Activated CD4-positive, alpha-beta memory T cell treated with anti-CD3 and anti-CD28 coated beads for 36 hours (primary cell): ENCODE results near the gene SMIM43. TPM values are rescaled to one million over a fixed set of nuclear protein-coding genes. Genes with fewer than 3 reads are reported as not detected.

Source experiments
- CTCF ChIA-PET: fragments of 350-600 bp; sonication (Branson Sonifier 250); formaldehyde crosslinking; loops from one replicate; lab custom pipeline; 2021; ENCODE audit warnings: antibody characterized with exemption, inconsistent platforms; lab: Charles Lee
- POLR2A ChIA-PET: fragments of 350-600 bp; sonication (Branson Sonifier 250); formaldehyde crosslinking; loops from one replicate; lab custom pipeline; 2021; ENCODE audit warnings: antibody characterized with exemption; lab: Charles Lee
- DNase-seq: peaks from one replicate; pipeline ENCODE4 v3.0.0-alpha.2; 2020
- H3K27ac Mint-ChIP-seq: one replicate; pipeline ENCODE4 v1.8.0; 2021; ENCODE audit warnings: mixed read lengths
- H3K27me3 Mint-ChIP-seq: one replicate; pipeline ENCODE4 v1.8.0; 2021; ENCODE audit warnings: mixed read lengths
- H3K36me3 Mint-ChIP-seq: one replicate; pipeline ENCODE4 v1.8.0; 2021; ENCODE audit warnings: mixed read lengths
- H3K4me1 Mint-ChIP-seq: one replicate; pipeline ENCODE4 v1.8.0; 2021; ENCODE audit warnings: low read depth, mixed read lengths
- H3K4me3 Mint-ChIP-seq: one replicate; pipeline ENCODE4 v1.8.0; 2021; ENCODE audit warnings: mild to moderate bottlenecking, mixed read lengths
- H3K9me3 Mint-ChIP-seq: one replicate; pipeline ENCODE4 v1.8.0; 2021; ENCODE audit warnings: mixed read lengths
- intact Hi-C: fragments of 100-400 bp; cut with micrococcal nuclease; formaldehyde crosslinking; loops from one replicate; pipeline ENCODE4 v1.15.1; 2023
- total RNA-seq, 2 experiments: library from RNA; stranded (reverse); gene quantifications; one replicate each; pipeline ENCODE4 v1.2.3, GENCODE V29; 2021

Gene SMIM43
- total RNA-seq, 2 experiments from 2014 or later = not detected

DNA sequence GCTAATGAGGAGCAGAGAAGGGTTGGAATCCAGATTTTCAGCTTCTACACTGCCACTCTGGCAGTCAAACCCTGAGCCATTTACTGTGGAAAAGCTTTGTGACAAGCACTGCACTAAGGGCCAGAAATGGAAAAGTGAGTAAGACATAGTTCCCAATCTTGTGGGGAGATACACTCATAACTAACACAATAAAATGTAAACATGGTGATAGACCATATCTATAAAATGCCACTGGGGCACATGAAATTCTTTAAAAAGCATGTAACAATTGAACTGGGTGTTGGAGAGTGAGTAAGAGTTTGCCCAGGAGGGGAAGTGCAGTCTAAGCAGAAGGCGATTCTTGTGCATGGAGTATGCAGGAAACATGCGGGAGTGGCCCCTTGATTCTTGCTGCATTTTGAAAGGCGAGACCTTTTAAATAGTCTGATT, 36.2 kb downstream of the SMIM43 start:
- no peak overlapping the region for H3K4me3 Mint-ChIP-seq

DNA sequence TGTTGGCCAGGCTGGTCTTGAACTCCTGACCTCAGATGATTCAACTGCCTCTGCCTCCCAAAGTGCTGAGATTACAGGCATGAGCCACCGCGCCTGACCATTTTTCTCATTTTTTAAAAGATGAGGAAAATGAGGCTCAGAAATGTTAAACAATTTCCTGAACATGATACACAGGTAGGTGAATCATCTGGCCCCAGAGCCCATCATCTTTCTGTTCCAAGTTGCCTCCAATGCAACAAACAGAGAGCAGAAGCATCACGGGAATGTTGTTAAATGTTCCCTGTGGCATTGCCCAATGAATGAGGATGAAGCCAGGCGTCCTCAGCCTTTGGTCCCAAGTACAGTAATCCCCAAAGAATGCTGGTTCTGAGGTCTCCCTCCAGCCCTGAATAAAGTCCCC, 36.9 kb downstream of the SMIM43 start:
- Mint-ChIP-seq H3K27me3 (peaks cover 2% of the 10 kb centered on the region), H3K4me3 (no peak overlapping the region), H3K4me1 (peaks cover 8% of the 10 kb centered on the region), H3K27ac (no peak overlapping the region), H3K36me3 (no peaks in the 10 kb centered on the region), H3K9me3 (no peaks in the 10 kb centered on the region)
- DNase-seq = no peak
- intact Hi-C loops = loop anchor here (5.0 kb wide), 2 partner anchors 61 to 536 kb away; no protein-coding TSS in a partner anchor
- ChIA-PET CTCF (interaction anchor here (0.9 kb wide), 1 partner anchor 267 kb away, joined by 3 read pairs; no protein-coding TSS in a partner anchor), POLR2A (no interaction called here)

More for the DNA sequence above, 36.2 kb downstream of the SMIM43 start:
- no peak for DNase-seq
- Mint-ChIP-seq H3K36me3 (no peaks in the 10 kb centered on the region), H3K27ac (no peak overlapping the region), H3K27me3 (peaks cover 2% of the 10 kb centered on the region), H3K4me1 (peaks cover 8% of the 10 kb centered on the region), H3K9me3 (no peaks in the 10 kb centered on the region)
- CTCF ChIA-PET = interaction anchor here (0.9 kb wide), 1 partner anchor 267 kb away, joined by 3 read pairs; no protein-coding TSS in a partner anchor
- intact Hi-C loops = loop anchor here (5.0 kb wide), 2 partner anchors 62 to 537 kb away; no protein-coding TSS in a partner anchor
- POLR2A ChIA-PET = no interaction called here

DNA sequence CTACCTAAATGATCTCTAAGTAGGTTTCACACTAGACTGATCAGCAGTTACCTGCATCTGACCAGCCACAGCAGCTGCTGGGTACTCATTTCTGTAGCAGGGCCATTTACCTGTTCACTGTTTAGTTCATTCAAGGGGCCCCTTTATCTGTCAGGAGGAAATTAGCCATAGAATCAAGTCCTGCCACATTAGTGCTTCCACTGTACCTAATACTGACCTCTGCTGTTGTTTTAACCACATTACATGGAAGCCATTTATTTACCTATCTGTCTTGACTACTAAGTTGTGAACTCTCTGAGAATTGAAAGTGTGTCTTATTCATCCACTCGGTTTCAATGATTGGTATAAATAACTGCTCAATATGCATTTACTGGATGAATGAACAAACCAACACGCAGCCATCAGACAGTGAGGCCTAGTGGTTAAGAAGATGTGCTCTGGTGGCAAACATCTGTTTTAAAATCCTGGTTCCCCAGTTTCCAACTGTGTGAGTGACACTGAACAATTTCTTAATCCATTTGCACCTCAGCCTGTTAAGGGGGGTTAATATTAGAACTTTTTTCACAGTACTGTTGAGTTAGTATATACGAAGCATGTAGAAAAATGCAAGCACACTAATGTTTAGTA, 38.2 kb downstream of the SMIM43 start:
- ChIA-PET POLR2A (no interaction called here), CTCF (interaction anchor here (0.6 to 0.7 kb wide), 2 partner anchors 28 to 98 kb away, joined by 3 read pairs; no protein-coding TSS in a partner anchor)
- Mint-ChIP-seq H3K4me3 (no peak overlapping the region), H3K9me3 (no peaks in the 10 kb centered on the region), H3K36me3 (no peaks in the 10 kb centered on the region), H3K27me3 (peaks cover 2% of the 10 kb centered on the region), H3K4me1 (peaks cover 8% of the 10 kb centered on the region), H3K27ac (no peak overlapping the region)
- DNase-seq = peak; percentile 42
- intact Hi-C loops = loop anchor here (1.0 to 5.0 kb wide), 6 partner anchors 19 to 534 kb away; partner anchors contain the start of gene ANXA5

DNA sequence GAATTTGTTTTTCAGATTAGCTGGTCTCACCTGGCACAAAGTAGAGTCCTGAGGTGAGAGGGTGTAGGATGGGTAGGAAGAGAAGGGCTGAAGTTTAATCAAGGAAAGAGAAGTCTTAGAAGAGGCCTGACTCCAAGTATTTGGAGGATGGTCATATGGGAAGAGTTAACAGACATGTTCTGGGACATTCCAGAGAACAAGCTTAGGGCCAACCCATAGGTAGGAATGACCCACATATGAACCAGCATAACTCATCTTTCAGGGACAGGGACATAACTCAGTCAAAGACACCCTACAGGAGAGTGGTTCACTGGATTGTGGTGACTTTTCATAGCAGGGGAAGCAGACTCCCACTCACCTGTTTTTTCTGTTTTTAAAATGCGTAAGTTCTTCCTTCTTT, 40.3 kb downstream of the SMIM43 start:
- no peak for DNase-seq
- no peak overlapping the region for H3K27ac Mint-ChIP-seq
- no peaks in the 10 kb centered on the region for H3K36me3 Mint-ChIP-seq
- H3K4me3 Mint-ChIP-seq = no peak overlapping the region
- no peaks in the 10 kb centered on the region for H3K27me3 Mint-ChIP-seq
- no peaks in the 10 kb centered on the region for H3K9me3 Mint-ChIP-seq
- POLR2A ChIA-PET = no interaction called here
- intact Hi-C loops = loop anchor here (5.0 kb wide), 2 partner anchors 57 to 532 kb away; no protein-coding TSS in a partner anchor
- H3K4me1 Mint-ChIP-seq = peaks cover 8% of the 10 kb centered on the region
- CTCF ChIA-PET = interaction anchor here (0.6 to 1.8 kb wide), 9 partner anchors 9 to 1570 kb away, joined by 3 to 7 read pairs (median 4); partner anchors contain the start of gene ANXA5

DNA sequence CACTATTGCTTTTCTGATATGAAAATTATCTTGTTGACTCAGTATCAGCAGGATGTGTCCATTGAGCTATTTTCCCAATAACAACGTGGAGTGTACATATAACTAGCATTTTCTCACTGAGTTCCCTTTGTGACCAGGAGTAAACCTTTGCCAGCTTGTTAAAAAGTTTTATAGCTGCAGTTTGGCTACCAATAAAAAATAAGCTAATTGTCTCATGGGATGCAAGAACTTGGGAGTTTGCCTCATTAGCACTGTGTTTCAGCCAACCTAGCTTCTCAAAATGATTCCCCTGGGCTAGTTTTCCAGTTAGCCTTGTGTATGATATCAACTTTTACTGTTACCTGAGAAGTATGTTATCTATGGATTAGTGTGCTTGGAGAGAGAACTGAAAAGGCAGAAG, 43.3 kb downstream of the SMIM43 start:
- Mint-ChIP-seq H3K4me3 (no peak overlapping the region), H3K9me3 (no peaks in the 10 kb centered on the region), H3K36me3 (no peaks in the 10 kb centered on the region), H3K27ac (no peak overlapping the region), H3K4me1 (peaks cover 3% of the 10 kb centered on the region), H3K27me3 (peaks cover 7% of the 10 kb centered on the region)
- DNase-seq = no peak
- intact Hi-C loops = no loop called here
- ChIA-PET CTCF (interaction anchor here (0.9 kb wide), 1 partner anchor 351 kb away, joined by 3 read pairs; no protein-coding TSS in a partner anchor), POLR2A (no interaction called here)

DNA sequence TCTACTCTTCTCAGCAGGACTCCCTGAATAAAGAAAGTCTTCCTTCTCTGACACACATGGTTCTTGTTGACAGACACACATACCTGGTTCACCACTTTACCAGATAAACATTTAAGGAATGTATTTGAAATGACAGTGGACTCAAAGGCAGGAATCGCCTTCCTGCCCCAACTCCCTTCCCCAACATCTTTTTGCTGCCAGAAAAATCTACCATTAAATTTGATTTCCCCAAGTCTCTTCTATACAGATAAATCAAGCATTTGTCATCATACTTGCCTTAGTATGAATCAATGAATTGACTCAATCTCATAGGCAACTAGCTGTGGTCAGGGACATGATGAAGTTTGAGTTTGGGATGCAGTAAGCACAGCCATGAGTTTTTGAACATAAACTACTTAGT, 44.9 kb downstream of the SMIM43 start:
- Mint-ChIP-seq H3K27ac (no peak overlapping the region), H3K27me3 (peaks cover 10% of the 10 kb centered on the region), H3K9me3 (no peaks in the 10 kb centered on the region), H3K4me3 (no peak overlapping the region), H3K36me3 (no peaks in the 10 kb centered on the region), H3K4me1 (no peaks in the 10 kb centered on the region)
- intact Hi-C loops = no loop called here
- DNase-seq = no peak
- POLR2A ChIA-PET = no interaction called here
- CTCF ChIA-PET = no interaction called here

DNA sequence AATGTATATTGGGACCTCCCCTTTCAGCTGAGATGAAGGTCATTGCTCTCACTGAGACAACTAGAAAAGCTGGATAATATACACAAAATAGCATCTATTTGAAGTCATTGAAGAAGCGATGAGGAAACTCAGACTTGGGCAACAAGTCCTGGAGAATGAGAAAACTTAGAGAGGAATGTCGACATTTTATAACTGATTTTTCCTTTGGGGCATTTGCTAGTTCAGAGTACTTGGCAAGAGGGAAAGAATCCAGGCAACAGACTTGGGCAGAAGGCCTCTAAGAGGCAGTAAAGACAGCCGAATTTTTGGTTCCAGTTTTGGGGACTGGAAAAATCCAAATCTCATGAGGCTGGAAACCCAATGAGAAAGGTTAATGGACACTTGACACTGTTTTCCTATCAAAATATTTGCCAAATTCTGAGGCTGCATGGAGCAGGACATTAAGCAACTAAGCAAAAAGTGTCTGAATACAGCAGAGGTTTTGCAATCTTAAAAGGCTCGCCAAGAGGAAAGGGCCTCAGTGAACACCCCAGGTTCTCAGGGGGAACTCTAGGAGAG, 47.2 kb downstream of the SMIM43 start:
- no peaks in the 10 kb centered on the region for H3K36me3 Mint-ChIP-seq
- H3K27ac Mint-ChIP-seq = no peak overlapping the region
- peaks cover 18% of the 10 kb centered on the region for H3K27me3 Mint-ChIP-seq
- no peaks in the 10 kb centered on the region for H3K4me1 Mint-ChIP-seq
- POLR2A ChIA-PET = no interaction called here
- DNase-seq = no peak
- H3K4me3 Mint-ChIP-seq = no peak overlapping the region
- no peaks in the 10 kb centered on the region for H3K9me3 Mint-ChIP-seq
- CTCF ChIA-PET = no interaction called here
- intact Hi-C loops = no loop called here

DNA sequence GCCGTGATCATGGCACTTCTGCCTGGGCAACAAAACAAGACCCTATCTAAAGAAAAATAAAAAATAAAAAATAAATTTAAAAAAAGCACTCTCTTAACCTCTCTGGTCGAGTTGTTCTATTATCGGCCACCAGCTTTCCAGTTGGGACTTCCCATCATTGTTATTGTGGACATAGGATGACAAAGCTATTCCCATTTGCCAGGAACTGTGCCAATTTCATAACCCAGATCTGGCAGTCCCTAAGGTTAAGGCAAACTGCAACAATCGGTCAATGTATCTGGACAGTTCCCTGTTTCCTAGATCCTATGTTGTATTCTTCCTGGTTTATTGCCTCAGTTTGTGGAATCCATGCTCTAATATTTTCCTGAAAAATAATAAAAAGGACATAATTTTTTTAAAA, 50.4 kb downstream of the SMIM43 start:
- ChIA-PET CTCF (no interaction called here), POLR2A (no interaction called here)
- Mint-ChIP-seq H3K9me3 (no peaks in the 10 kb centered on the region), H3K36me3 (no peaks in the 10 kb centered on the region), H3K4me1 (peaks cover 15% of the 10 kb centered on the region), H3K27me3 (peaks cover 34% of the 10 kb centered on the region), H3K27ac (no peak overlapping the region), H3K4me3 (no peak overlapping the region)
- DNase-seq = no peak
- intact Hi-C loops = no loop called here

DNA sequence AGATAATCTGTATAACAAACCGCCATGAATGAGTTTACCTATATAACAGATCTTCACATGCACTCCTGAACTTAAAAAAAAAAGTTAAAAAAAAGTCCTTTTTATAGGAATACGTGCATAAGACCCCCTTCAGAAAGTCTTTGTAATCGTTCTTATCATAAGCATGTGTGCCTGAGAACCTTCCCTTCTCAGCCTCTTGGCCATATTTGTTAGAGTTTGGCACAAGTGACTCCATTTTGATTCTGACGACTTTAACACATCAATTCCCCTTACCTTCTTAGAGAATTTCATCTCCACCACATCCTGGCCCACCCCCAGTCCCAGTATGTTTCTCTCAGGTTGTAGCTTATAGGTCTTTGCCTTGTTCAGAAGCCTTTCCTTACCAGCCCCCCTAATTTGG, 52.2 kb downstream of the SMIM43 start:
- no peaks in the 10 kb centered on the region for H3K36me3 Mint-ChIP-seq
- ChIA-PET CTCF (interaction anchor here (1.0 to 1.9 kb wide), 2 partner anchors 16 to 251 kb away, joined by 3 to 6 read pairs; partner anchors contain the start of gene ANXA5), POLR2A (interaction anchor here (1.4 kb wide), 1 partner anchor 17 kb away, joined by 4 read pairs; no protein-coding TSS in a partner anchor)
- H3K4me1 Mint-ChIP-seq = peaks cover 23% of the 10 kb centered on the region
- H3K27me3 Mint-ChIP-seq = peaks cover 40% of the 10 kb centered on the region
- no peaks in the 10 kb centered on the region for H3K9me3 Mint-ChIP-seq
- H3K4me3 Mint-ChIP-seq = no peak overlapping the region
- H3K27ac Mint-ChIP-seq = no peak overlapping the region
- DNase-seq = no peak
- intact Hi-C loops = no loop called here

DNA sequence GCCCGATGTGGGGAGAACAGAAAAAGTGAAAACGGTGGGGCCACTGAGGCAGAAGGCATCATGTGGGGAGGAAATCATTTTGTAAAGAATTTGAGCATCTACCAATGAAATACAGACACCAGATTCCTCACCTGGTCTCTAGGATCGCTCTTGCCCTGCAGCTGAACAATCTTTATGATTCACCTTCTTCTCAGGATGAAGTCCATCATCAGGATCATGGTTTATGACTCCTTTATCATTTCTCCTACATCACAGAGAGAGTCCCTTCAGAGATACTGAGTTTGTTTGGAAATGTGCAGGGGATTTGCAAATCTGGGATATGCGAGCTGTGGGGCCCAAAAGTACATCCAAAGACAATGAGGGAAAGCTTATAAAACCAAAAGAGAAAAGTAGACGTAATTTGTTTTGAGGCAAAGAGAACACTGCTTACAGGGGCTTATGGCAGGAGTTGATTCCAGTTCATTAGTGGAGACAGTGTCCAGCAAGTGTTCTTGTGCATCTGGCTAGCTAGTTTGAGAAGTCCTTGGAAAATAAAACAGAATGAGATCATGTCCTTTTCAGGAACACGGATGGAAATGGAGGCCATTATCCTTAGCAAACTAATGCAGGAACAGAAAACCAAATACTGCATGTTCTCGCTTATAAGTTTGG, 52.8 kb downstream of the SMIM43 start:
- POLR2A ChIA-PET = interaction anchor here (1.4 kb wide), 1 partner anchor 16 kb away, joined by 4 read pairs; no protein-coding TSS in a partner anchor
- peaks cover 40% of the 10 kb centered on the region for H3K27me3 Mint-ChIP-seq

DNA sequence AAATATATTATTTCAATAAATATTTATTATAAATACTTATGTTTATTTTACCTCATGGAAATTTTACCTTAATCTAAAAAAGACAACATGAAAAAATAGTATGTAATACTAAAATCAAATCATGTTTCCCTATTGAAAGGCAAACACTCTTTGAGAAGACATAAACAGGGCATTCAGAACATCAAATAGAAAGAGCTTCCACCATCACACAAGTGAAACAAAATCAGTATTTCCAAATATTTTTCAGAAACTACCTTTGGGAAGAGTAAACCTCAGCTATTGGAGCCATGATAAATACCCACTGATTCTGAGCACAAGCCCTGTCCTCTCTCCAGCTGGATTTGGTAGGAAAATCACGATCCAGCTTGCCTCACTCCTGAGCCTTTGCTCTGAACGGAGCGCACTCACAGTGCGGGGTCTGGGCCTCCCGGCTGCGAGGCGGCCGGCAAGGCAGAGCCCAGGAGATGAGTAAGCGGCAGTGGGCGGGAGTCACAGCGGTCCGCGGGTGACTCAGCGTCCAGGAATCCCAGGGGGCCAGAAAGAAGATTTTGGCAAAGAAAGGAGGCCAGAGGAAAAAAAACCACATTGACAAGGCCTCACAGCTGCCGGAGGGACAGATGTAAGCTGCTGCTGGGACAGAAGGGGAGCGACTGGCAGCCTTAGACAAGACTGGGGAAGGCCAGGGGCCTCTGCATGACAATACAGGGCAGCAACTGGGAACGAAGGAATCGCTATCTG, 53.5 kb downstream of the SMIM43 start:
- ChIA-PET POLR2A (interaction anchor here (1.4 kb wide), 1 partner anchor 15 kb away, joined by 4 read pairs; no protein-coding TSS in a partner anchor), CTCF (interaction anchor here (1.9 kb wide), 1 partner anchor 15 kb away, joined by 6 read pairs; the partner anchor contains the start of gene ANXA5)
- H3K27me3 Mint-ChIP-seq = peaks cover 39% of the 10 kb centered on the region
- peaks cover 37% of the 10 kb centered on the region for H3K4me1 Mint-ChIP-seq
- H3K36me3 Mint-ChIP-seq = no peaks in the 10 kb centered on the region
- H3K4me3 Mint-ChIP-seq = peak overlapping the region; percentile 13
- H3K27ac Mint-ChIP-seq = no peak overlapping the region
- peak; percentile 70 for DNase-seq
- no peaks in the 10 kb centered on the region for H3K9me3 Mint-ChIP-seq
- intact Hi-C loops = no loop called here

More for the DNA sequence above, 52.8 kb downstream of the SMIM43 start:
- no peaks in the 10 kb centered on the region for H3K36me3 Mint-ChIP-seq
- peaks cover 30% of the 10 kb centered on the region for H3K4me1 Mint-ChIP-seq
- CTCF ChIA-PET = interaction anchor here (1.0 to 1.9 kb wide), 2 partner anchors 16 to 250 kb away, joined by 3 to 6 read pairs; partner anchors contain the start of gene ANXA5
- no peaks in the 10 kb centered on the region for H3K9me3 Mint-ChIP-seq
- no peak overlapping the region for H3K27ac Mint-ChIP-seq
- H3K4me3 Mint-ChIP-seq = no peak overlapping the region
- no peak for DNase-seq
- intact Hi-C loops = no loop called here
